Activated T-cell treated with anti-CD3 and anti-CD28 coated beads, Interleukin-2, amount 50 U/mL, for 72 hours (primary cell): ENCODE measurements around the gene FAM20A. TPM values are rescaled to one million over a fixed set of nuclear protein-coding genes. Genes with fewer than 3 reads are reported as not detected.
"Not testable (repeated sequence)": the region's sequence is repeated elsewhere in the genome, so short reads cannot be mapped to it uniquely, and the experiment has no call there.

Experiments
- ATAC-seq, 2 donors: fragments of 150-1000 bp; cut with Tn5 transposase; replicated peaks in 1 of 2; 2 replicates each; pipeline ENCODE4 v1.10.0; 2021; ENCODE audit warnings: moderate library complexity in 2 of 2, mild to moderate bottlenecking in 1 of 2
- DNase-seq, 2 donors: peaks; one replicate each; pipeline ENCODE4 v3.0.0; 2021 to 2022; ENCODE audit warnings: mixed read lengths in 1 of 2
- H3K27ac Mint-ChIP-seq: one replicate; pipeline ENCODE4 v1.8.0; 2022; ENCODE audit warnings: mild to moderate bottlenecking, moderate library complexity, mixed read lengths
- H3K27me3 Mint-ChIP-seq: one replicate; pipeline ENCODE4 v1.8.0; 2022; ENCODE audit warnings: low read depth, mixed read lengths
- H3K36me3 Mint-ChIP-seq, 2 donors: one replicate each; pipeline ENCODE4 v1.8.0; 2022; ENCODE audit warnings: mixed read lengths in 2 of 2, mild to moderate bottlenecking in 1 of 2; ENCODE audit not compliant: insufficient read depth in 2 of 2
- H3K4me1 Mint-ChIP-seq: one replicate; pipeline ENCODE4 v1.8.0; 2022; ENCODE audit warnings: low read depth, mixed read lengths
- H3K4me3 Mint-ChIP-seq, 2 donors: one replicate each; pipeline ENCODE4 v1.8.0; 2022; ENCODE audit warnings: mild to moderate bottlenecking in 2 of 2, mixed read lengths in 2 of 2, moderate library complexity in 2 of 2
- H3K9me3 Mint-ChIP-seq, 2 donors: one replicate each; pipeline ENCODE4 v1.8.0; 2022; ENCODE audit warnings: mixed read lengths in 2 of 2
- total RNA-seq, 2 donors: library from RNA; stranded (reverse); gene quantifications; one replicate each; pipeline ENCODE4 v1.2.3, GENCODE V29; 2022

The FAM20A gene
- total RNA-seq, 2 donors from 2014 or later = not detected

DNA sequence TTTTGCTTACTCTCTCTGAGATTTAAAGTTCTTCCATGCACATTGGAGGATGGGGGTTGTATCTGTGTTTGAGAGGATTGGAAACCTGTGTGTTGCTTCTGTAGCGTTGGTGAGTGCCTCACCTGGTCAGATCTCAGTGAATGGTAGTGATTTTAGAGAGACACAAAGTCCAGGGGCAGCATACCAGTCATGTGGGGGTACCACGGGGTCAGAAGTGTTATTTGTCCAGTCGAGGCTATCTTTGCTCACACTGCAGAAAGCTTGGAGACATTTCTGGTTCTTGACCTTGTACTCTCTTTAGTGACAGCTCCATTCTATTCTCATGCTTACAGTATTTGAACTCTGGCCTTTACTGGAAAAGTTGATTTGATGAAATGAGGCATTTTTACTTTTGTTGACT lies 65.2 kb downstream of the FAM20A start:
- Mint-ChIP-seq H3K4me1 (peaks cover 11% of the 10 kb centered on the region), H3K36me3 (peaks cover 2 to 22% of the 10 kb centered on the region in 2 donors), H3K9me3 (no peaks in the 10 kb centered on the region), H3K4me3 (no peak overlapping the region), H3K27ac (no peak overlapping the region), H3K27me3 (no peaks in the 10 kb centered on the region)
- no peak for ATAC-seq
- no peak for DNase-seq

DNA sequence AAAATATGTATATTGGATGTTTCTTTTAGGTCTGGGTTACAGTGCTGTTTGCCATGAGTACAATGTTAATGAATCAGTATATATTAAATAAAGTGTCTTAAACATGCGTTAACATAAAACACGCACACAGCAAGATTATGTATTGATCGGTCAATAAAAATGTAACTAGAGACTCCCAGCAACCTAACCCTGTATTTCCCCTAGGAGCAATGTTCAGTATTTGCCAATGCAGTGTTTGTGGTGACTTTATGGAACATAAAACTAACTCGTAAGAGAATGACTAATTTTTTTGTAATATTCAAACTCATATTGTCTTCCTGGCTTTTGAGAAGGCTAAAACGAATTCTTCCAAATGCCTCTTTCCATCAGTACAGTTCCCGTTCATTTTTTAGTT lies 66.5 kb downstream of the FAM20A start:
- H3K27me3 Mint-ChIP-seq = no peaks in the 10 kb centered on the region
- peaks cover 11% of the 10 kb centered on the region for H3K4me1 Mint-ChIP-seq
- ATAC-seq = no peak
- no peaks in the 10 kb centered on the region for H3K9me3 Mint-ChIP-seq
- H3K36me3 Mint-ChIP-seq = peaks cover 5 to 27% of the 10 kb centered on the region in 2 donors
- peak overlapping the region; percentile 42 for H3K27ac Mint-ChIP-seq
- no peak overlapping the region for H3K4me3 Mint-ChIP-seq
- no peak for DNase-seq

DNA sequence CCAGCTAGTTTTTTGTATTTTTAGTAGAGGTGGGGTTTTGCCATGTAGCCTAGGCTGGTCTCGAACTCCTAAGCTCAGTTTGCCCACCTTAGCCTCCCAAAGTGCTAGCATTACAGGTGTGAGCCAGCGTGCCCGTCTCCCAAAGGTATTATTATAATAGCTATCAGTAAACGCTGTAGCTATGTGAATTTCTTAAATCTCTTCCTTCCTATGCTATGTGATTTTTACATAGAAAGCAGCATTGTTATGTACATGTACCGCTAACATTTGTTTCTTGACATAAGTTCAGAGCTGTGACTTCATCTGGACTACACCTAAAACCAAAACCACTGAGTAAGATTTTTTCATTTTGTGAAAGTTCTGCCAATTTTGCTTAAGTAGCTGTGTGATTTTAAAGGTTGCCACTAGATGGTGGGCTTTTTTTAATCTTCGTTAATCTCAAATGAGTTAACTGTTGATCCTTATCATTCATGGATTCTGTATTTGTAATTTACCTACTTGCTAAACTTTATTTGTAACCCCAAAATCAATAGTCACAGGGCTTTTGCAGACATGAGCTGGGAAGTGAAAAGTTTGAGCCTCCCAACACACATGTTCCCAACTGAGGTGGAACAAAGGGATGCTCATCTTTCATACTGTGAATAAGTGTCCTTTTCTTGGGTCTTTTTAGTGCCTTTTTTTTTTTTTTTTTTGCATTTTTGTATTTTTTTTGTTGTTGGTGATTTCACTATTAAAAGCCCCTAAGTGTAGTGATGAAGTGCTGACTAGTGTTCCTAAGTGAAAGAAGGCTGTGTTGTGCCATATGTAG lies 67.1 kb downstream of the FAM20A start:
- Mint-ChIP-seq H3K9me3 (no peaks in the 10 kb centered on the region), H3K4me3 (no peak overlapping the region), H3K4me1 (peaks cover 11% of the 10 kb centered on the region), H3K27ac (peak overlapping the region; percentile 34), H3K36me3 (peaks cover 5 to 30% of the 10 kb centered on the region in 2 donors), H3K27me3 (no peaks in the 10 kb centered on the region)
- peak; percentile 27 to 53 for ATAC-seq
- no peak for DNase-seq

DNA sequence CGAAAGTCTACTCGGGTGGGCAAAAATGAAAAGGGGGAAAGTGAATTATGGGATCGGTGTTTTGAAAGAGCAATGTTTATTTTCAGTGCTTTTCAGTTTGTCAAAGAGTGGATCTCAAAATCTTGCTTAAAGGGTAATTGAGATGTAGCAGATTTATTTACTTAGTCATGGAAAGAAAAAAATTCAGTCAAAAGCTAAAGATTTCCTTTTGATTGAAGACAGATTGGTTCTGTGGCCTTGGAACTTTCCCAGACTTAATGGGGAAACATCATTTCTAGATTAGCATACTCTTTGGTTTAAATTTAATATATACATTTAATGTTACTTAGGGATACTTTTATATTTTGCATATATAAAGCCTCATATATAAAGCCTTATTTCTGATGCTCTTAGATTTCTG lies 68.3 kb downstream of the FAM20A start:
- Mint-ChIP-seq H3K4me1 (peaks cover 11% of the 10 kb centered on the region), H3K4me3 (no peak overlapping the region), H3K36me3 (peaks cover 9 to 37% of the 10 kb centered on the region in 2 donors), H3K27me3 (no peaks in the 10 kb centered on the region), H3K27ac (no peak overlapping the region), H3K9me3 (no peaks in the 10 kb centered on the region)
- no peak for DNase-seq
- no peak for ATAC-seq

DNA sequence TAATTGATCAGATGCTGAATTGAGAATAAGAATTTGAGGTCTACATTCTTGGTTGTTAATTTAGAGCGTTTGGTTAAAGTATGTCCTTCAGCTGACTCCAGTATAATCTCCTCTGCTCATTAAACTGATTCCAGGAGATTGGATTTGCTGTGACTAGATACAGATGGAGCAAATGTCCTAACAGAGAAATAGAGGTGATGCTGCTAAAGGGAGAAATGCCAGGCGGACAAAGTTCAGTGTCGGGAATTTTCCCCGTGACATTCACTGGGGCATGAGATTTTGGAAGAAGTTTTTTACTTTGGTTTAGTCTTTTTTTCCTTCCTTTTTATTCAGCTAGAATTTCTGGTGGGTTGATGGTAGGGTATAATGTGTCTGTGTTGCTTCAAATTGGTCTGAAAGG lies 69.9 kb downstream of the FAM20A start:
- Mint-ChIP-seq H3K4me3 (no peak overlapping the region), H3K36me3 (peaks cover 9 to 37% of the 10 kb centered on the region in 2 donors), H3K27ac (no peak overlapping the region), H3K27me3 (no peaks in the 10 kb centered on the region), H3K9me3 (no peaks in the 10 kb centered on the region), H3K4me1 (peaks cover 11% of the 10 kb centered on the region)
- ATAC-seq (no peak), DNase-seq (no peak)

DNA sequence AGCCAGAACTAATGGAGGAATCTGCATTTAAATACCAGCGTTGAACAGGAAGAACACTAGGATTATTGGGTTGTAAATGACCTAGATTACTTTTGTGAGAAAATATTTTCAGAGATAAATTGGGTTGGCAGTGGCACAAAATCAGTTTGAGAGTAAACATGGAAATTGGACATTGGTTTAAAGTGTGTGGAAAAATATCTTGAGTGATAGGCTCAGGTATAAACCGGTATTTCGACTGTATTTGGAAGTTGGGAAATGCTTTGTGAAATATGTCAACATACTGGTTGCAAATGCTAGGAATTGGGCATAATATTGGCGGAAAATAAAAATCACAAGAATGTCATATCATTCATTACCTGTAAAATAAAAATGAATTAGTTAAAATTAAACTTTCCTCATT lies 73.9 kb downstream of the FAM20A start:
- peaks cover 13 to 45% of the 10 kb centered on the region in 2 donors for H3K36me3 Mint-ChIP-seq
- H3K4me3 Mint-ChIP-seq = no peak overlapping the region
- H3K4me1 Mint-ChIP-seq = peaks cover 7% of the 10 kb centered on the region
- ATAC-seq = no peak
- no peak for DNase-seq
- H3K27ac Mint-ChIP-seq = no peak overlapping the region
- no peaks in the 10 kb centered on the region for H3K27me3 Mint-ChIP-seq
- no peaks in the 10 kb centered on the region for H3K9me3 Mint-ChIP-seq

DNA sequence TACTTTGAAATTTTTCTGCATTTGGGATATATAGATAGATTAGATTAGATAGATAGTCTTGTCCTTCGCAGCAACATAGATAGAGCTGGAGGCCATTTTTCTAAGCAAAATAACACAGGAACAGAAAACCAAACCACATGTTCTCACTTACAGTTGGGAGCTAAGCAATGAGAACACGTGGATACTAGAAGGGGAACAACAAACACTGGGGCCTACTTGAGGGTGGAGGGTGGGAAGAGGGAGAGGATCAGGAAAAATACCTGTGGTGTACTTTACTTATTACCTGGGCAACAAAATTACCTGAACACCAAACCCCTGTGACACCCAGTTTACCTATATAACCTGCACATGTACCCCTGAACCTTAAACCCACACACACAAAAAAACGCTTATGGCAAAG lies 74.6 kb downstream of the FAM20A start:
- ATAC-seq (no peak), DNase-seq (no peak)
- Mint-ChIP-seq H3K4me1 (peaks cover 7% of the 10 kb centered on the region), H3K9me3 (no peaks in the 10 kb centered on the region), H3K36me3 (peaks cover 13 to 48% of the 10 kb centered on the region in 2 donors), H3K27ac (no peak overlapping the region), H3K27me3 (no peaks in the 10 kb centered on the region), H3K4me3 (no peak overlapping the region)

DNA sequence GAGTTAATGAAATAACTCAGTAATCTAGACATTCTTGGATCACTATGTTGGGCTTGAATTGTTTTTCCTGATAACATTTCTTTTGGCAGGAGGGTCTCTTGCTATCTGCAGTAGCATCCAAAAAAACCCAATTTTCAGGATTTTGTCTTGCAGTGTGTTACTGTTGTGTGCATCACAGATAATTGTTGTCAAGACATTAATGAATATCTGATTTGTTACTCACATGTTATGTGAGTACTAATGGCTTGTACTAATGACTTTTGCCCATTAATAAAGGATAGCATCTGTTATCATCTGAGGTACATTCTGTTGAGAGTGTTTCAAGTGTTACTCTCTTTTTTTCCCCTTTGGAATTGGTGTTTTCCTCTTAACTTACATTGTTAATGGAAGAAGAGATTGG lies 78.9 kb downstream of the FAM20A start:
- H3K4me1 Mint-ChIP-seq = peaks cover 26% of the 10 kb centered on the region
- DNase-seq (no peak), ATAC-seq (no peak)
- H3K27ac Mint-ChIP-seq = no peak overlapping the region
- H3K4me3 Mint-ChIP-seq = no peak overlapping the region
- H3K36me3 Mint-ChIP-seq = peaks cover 20 to 49% of the 10 kb centered on the region in 2 donors
- no peaks in the 10 kb centered on the region for H3K27me3 Mint-ChIP-seq
- H3K9me3 Mint-ChIP-seq = no peaks in the 10 kb centered on the region

DNA sequence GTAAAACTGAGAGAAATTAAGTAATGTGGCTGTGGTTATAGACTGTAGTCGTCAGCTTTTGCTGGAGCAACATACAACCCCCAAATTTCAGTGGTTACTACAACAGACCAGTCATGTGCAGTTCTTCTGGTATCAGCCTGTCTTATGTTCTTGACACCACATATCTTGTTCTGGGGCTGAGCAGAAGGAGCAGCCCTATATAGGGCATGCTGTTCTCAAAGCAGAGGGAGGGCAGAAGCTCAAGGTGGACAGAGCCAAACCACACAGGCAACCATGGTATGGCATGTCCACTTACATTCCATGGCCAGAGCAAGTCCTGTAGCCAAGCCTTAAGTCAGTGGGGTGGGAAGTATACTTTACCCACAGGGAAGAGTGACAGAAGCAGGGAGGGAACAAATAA lies 81.3 kb downstream of the FAM20A start:
- Mint-ChIP-seq H3K27ac (peak overlapping the region; percentile 6), H3K27me3 (no peaks in the 10 kb centered on the region), H3K4me1 (peaks cover 46% of the 10 kb centered on the region), H3K36me3 (peaks cover 30 to 57% of the 10 kb centered on the region in 2 donors), H3K4me3 (no peak overlapping the region), H3K9me3 (no peaks in the 10 kb centered on the region)
- ATAC-seq = peak in 1 of 2 donors; percentile 28
- no peak for DNase-seq

DNA sequence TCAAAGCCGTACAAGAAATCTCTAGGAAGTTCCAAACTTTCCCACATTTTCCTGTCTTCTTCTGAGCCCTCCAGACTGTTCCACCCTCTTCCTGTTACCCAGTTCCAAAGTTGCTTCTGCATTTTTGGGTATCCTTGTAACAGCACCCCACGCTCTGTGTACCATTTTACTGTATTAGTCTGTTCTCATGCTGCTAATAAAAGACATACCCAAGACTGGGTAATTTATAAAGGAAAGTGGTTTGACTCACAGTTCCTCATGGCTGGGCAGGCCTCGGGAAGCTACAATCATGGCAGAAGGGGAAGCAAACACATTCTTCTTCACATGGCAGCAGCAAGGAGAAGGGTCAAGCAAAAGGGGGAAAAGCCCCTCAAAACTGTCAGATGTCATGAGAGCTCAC lies 82.1 kb downstream of the FAM20A start:
- Mint-ChIP-seq H3K36me3 (peaks cover 30 to 50% of the 10 kb centered on the region in 2 donors), H3K4me1 (peaks cover 55% of the 10 kb centered on the region), H3K27ac (peak overlapping the region; percentile 69)
- H3K9me3 Mint-ChIP-seq, H3K4me3 Mint-ChIP-seq, H3K27me3 Mint-ChIP-seq, ATAC-seq, DNase-seq: not testable (repeated sequence)

DNA sequence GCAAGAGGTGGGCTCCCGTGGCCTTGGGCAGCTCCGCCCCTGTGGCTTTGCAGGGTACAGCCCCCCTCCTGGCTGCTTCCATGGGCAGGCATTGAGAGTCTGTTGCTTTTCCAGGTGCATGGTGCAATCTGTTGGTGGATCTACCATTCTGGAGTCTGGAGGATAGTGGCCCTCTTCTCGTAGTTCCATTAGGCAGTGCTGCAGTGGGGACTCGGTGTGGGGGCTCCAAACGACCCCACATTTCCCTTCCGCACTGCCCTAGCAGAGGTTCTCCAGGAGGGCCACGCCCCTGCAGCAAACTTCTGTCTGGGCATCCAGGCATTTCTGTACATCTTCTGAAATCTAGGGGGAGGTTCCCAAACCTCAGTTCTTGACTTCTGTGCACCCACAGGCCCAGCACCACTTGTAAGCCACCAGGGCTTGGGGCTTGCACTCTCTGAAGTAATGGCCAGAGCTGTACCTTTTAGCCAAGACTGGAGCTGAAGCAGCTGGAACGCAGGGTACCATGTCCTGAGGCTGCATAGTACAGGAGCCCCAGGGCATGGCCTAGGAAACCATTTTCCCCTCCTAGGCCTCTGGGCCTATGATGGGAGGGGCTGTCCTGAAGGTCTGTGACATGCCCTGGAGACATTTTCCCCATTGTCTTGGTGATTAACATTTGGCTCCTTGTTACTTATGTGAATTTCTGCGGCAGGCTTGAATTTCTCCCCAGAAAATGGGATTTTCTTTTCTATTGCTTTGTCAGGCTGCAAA lies 82.9 kb downstream of the FAM20A start:
- H3K4me1 Mint-ChIP-seq = peaks cover 63% of the 10 kb centered on the region
- DNase-seq (no peak), ATAC-seq (no peak)
- H3K27ac Mint-ChIP-seq = no peak overlapping the region
- H3K36me3 Mint-ChIP-seq = peaks cover 28 to 50% of the 10 kb centered on the region in 2 donors
- H3K9me3 Mint-ChIP-seq = no peaks in the 10 kb centered on the region
- no peaks in the 10 kb centered on the region for H3K27me3 Mint-ChIP-seq
- H3K4me3 Mint-ChIP-seq = no peak overlapping the region

DNA sequence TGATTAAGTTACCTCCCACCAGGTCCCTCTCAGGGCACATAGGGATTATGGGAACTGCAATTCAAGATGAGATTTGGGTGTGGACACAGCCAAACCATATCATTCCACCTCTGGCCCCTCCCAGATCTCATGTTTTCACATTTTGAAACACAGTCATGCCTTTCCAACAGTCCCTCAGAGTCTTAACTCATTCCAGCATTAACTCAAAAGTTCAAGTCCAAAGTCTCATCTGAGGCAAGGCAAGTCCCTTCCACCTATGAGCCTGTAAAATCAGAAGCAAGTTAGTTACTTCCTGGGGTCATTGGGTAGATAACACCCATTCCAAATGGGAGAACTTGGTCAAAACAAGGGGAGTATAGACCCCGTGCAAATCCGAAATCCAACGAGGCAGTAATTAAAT lies 83.6 kb downstream of the FAM20A start:
- H3K27ac Mint-ChIP-seq, DNase-seq, H3K9me3 Mint-ChIP-seq, ATAC-seq, H3K4me3 Mint-ChIP-seq, H3K27me3 Mint-ChIP-seq: not testable (repeated sequence)
- Mint-ChIP-seq H3K36me3 (peaks cover 32 to 54% of the 10 kb centered on the region in 2 donors), H3K4me1 (peaks cover 61% of the 10 kb centered on the region)

DNA sequence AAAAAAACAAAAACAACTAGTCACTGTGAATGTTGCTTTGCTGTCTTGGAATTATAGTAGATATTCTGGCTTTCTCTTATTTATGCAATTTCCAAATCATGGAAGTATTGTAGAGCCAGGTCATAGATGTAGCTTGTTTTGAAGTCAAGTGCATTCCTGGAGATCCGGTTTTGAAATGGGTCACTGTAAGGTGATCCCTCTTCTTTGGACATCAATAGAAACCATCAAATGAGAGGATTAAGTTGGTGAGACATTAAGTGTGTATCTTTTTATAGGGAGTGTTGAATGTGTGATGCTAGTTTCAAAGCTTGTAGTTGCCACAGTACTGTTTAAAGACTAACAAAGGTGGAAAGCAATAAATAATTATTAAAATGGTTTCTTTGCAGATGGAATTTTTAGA lies 84.4 kb downstream of the FAM20A start:
- Mint-ChIP-seq H3K4me1 (peaks cover 58% of the 10 kb centered on the region), H3K27ac (no peak overlapping the region), H3K4me3 (no peak overlapping the region), H3K27me3 (no peaks in the 10 kb centered on the region), H3K36me3 (peaks cover 33 to 50% of the 10 kb centered on the region in 2 donors), H3K9me3 (no peaks in the 10 kb centered on the region)
- ATAC-seq = no peak
- DNase-seq = no peak
